Astrocyte of the spinal cord (primary cell): ENCODE results near the gene NSD2.

Source experiments
- DNase-seq: peaks from one replicate; pipeline ENCODE4 v3.0.0; 2011; ENCODE audit warnings: low read depth, low spot score
- H3K4me3 ChIP-seq: 2 replicates; pipeline ENCODE4 v1.5.1; 2011; ENCODE audit warnings: low read depth, mild to moderate bottlenecking, low read length, moderate library complexity
- in situ Hi-C: cut with HindIII; loops from 2 replicates; pipeline ENCODE4 v1.10.0; 2017; ENCODE audit warnings: low sequenced_read_pairs
- TF ChIP-seq, protein P1 (sequence below): IDR thresholded peaks from 2 replicates; pipeline ENCODE4 v1.5.1; 2012; ENCODE audit warnings: low read depth, mild to moderate bottlenecking, low read length, inconsistent platforms

NSD2 gene

DNA sequence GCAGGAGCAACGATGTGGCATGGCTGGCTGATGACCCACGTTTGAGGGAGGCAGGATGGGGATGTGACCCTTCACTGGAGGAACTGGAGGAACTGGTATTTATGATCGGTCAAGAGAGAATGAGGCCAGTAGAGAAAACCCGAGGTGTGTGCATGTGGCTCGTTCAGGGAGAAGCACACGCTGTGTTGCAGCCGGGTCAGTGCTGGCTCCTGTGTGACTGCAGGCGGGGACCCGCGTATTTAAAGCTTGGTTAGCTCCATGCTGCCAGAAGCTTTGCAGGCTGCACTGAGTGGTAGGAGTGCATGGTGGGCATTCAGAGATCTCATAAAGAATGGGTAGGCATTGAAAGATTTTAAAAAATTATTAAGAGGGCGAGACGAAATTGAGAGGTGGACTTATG is 85.4 kb downstream of the NSD2 start:
- no peak for DNase-seq
- TF ChIP-seq, protein P1, sequence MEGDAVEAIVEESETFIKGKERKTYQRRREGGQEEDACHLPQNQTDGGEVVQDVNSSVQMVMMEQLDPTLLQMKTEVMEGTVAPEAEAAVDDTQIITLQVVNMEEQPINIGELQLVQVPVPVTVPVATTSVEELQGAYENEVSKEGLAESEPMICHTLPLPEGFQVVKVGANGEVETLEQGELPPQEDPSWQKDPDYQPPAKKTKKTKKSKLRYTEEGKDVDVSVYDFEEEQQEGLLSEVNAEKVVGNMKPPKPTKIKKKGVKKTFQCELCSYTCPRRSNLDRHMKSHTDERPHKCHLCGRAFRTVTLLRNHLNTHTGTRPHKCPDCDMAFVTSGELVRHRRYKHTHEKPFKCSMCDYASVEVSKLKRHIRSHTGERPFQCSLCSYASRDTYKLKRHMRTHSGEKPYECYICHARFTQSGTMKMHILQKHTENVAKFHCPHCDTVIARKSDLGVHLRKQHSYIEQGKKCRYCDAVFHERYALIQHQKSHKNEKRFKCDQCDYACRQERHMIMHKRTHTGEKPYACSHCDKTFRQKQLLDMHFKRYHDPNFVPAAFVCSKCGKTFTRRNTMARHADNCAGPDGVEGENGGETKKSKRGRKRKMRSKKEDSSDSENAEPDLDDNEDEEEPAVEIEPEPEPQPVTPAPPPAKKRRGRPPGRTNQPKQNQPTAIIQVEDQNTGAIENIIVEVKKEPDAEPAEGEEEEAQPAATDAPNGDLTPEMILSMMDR: no peak
- in situ Hi-C loops: no loop called here
- no peak overlapping the region for H3K4me3 ChIP-seq

DNA sequence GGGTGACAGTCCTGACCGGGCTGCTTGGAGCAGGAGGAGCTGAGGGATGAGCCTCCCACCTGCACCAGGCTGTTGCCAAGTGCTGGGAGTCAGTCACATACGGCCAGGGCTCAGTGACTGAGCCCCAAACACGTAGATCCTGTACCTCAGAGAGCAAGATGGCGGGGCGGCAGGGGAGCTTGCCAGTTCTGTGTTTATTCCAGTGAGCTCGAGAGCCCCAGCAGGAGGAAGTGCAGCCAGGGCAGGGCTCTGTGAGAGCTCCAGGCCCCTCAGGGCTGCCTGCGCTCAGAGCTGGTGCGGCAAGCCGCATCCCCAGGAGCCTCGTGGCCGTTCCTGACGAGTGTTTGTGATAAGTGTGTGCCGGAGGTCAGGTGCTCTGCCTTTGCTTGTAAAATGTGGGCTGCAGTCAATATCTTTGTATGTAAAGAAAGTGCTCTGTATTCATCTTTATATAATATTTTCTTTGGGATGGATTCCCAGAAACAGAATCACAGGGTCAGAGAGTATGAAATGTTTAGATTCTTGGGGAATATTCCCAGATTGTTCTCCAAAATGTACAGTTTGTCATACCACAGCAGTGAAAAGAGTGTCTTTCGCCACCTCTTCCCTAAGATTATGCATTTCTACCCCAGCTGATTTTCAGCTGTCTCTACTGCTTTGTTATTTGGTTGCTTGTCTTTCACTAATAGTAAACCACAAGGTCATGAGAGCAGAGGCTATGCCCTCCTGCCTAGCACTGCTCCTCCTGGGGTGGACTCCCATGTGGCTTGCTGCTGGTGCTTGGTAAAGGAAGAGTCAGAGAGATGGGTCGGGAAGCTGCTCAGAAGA is 87.3 kb downstream of the NSD2 start:
- TF ChIP-seq, protein P1: no peak
- no peak for DNase-seq
- in situ Hi-C loops: no loop called here
- no peak overlapping the region for H3K4me3 ChIP-seq

DNA sequence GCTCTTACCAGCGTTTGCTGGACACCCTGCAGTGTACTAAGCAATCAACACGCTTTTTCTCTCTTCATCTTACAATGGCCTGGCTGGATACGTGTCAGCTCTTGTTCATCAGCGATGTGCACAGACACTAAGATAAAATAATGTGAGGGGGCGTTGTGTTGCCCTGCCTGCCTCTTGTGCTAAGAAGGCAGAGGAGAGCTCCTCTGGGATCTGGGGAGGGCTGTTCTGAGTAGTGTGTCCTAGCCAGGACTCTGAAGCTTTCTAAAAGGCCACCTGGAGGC is 87.9 kb downstream of the NSD2 start:
- no peak for DNase-seq
- H3K4me3 ChIP-seq: no peak overlapping the region
- in situ Hi-C loops: no loop called here
- TF ChIP-seq, protein P1: no peak

DNA sequence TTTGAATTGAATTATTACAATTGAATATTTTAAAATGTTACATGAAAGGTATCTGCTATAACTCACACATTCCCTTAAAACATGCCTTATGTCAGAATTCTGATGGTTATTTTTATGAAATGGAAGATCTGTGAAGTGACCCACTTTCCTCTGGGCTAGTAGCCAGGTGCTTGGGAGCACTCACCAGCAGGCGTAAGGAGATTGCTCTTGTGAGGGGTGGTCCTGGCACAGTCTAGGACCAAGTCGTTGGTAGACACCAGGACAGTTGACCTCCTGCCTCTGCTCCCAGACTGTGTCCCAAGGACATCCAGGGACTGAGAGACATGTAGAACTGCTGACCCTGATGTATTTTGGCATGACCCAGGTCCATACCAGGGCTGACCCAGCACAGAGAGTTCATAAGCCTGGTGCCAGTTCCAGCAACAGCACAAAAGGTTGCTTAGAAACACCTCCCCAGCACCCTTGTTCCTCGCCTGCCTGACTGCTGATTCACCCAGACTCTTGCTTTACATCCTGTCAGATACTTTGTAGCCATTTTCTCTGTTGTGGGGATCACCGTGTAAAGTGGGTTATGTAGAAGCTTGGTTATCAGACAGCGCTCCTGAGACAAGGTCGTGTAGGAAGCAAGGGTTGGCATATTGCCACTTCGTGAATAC is 89.1 kb downstream of the NSD2 start:
- peak; percentile 37 for DNase-seq
- in situ Hi-C loops: no loop called here
- H3K4me3 ChIP-seq: no peak overlapping the region
- TF ChIP-seq, protein P1: no peak

DNA sequence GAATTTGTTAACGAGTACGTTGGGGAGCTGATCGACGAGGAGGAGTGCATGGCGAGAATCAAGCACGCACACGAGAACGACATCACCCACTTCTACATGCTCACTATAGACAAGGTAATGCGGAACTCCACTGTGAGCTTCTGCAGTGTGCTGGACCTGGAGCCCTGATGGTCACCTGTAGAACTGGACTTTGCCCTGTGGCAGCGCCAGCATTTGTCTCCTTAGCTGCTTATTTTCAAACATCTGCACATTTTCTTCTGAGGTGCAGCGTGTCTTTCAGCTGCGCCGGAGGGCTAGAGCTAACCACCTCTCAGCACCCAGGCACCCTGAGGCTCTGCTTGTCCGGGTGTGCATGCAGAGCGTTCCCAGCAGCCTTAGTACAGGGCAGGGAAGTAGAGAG is 89.8 kb downstream of the NSD2 start:
- DNase-seq: no peak
- in situ Hi-C loops: no loop called here
- TF ChIP-seq, protein P1: no peak
- H3K4me3 ChIP-seq: no peak overlapping the region

DNA sequence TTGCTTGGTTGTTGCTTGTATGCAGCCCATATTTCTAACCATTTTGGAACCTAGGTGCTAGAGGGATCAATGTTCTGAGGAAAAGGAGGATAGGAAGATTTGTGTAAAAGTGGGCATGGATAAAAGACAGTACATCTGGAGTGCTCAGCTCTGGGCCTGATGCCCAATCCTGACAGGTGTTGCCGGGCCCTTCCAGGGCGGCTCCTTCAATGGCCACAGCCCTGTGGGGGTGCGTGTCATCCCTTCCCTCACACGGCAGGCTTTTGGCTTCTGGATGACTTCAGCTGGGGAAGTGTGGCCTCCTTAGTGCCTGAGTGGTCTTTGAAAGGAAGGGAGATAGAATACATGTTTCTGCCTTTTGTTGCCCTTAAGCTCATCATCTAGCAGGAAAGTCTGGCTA is 90.4 kb downstream of the NSD2 start:
- in situ Hi-C loops: no loop called here
- H3K4me3 ChIP-seq: no peak overlapping the region
- TF ChIP-seq, protein P1: no peak
- DNase-seq: no peak
